Fibroblast of mammary gland (primary cell): ENCODE measurements around the gene STAB2.

ENCODE experiments used
- DNase-seq: peaks from one replicate; pipeline ENCODE4 v3.0.0-alpha.2; 2010; ENCODE audit warnings: low read depth
- H3K4me3 ChIP-seq: 2 replicates; pipeline ENCODE4 v1.5.1; 2011; ENCODE audit warnings: low read depth, mild to moderate bottlenecking, low read length, moderate library complexity; ENCODE audit not compliant: control insufficient read depth
- TF ChIP-seq, protein P1 (sequence below): conservative IDR thresholded peaks from 2 replicates; pipeline ENCODE4 v1.5.1; 2011; ENCODE audit warnings: low read depth, low read length, inconsistent platforms; ENCODE audit not compliant: control insufficient read depth, insufficient read depth

STAB2 gene

GRCh38 chr12:103798586-103798985, 211.5 kb downstream of the STAB2 start:
- H3K4me3 ChIP-seq, result no peak overlapping the region
- no peak for DNase-seq
- TF ChIP-seq, protein P1, sequence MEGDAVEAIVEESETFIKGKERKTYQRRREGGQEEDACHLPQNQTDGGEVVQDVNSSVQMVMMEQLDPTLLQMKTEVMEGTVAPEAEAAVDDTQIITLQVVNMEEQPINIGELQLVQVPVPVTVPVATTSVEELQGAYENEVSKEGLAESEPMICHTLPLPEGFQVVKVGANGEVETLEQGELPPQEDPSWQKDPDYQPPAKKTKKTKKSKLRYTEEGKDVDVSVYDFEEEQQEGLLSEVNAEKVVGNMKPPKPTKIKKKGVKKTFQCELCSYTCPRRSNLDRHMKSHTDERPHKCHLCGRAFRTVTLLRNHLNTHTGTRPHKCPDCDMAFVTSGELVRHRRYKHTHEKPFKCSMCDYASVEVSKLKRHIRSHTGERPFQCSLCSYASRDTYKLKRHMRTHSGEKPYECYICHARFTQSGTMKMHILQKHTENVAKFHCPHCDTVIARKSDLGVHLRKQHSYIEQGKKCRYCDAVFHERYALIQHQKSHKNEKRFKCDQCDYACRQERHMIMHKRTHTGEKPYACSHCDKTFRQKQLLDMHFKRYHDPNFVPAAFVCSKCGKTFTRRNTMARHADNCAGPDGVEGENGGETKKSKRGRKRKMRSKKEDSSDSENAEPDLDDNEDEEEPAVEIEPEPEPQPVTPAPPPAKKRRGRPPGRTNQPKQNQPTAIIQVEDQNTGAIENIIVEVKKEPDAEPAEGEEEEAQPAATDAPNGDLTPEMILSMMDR, result no peak

DNA sequence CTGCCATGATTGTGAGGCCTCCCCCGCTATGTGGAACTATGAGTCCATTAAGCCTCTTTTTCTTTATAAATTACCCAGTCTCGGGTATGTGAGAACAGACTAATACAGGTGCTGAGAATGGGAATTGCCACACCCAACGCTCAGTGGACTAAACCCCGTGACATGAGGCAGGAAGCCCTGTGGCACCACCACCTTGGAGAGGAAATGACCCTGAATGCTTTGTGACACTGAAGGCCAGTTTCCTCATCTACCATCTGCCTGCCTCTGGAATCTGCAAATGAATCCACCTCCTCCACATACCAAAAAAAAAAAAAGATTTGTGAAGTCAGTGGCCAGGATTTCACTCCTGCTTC, 212.4 kb downstream of the STAB2 start:
- H3K4me3 ChIP-seq, result no peak overlapping the region
- no peak for DNase-seq
- TF ChIP-seq, protein P1, result no peak

GRCh38 chr12:103799857-103800771, 213.0 kb downstream of the STAB2 start:
- TF ChIP-seq, protein P1, result no peak
- peak; percentile 71 for DNase-seq

GRCh38 chr12:103801709-103802585, 214.9 kb downstream of the STAB2 start:
- H3K4me3 ChIP-seq, result no peak overlapping the region
- TF ChIP-seq, protein P1, result no peak

More at GRCh38 chr12:103799857-103800771, 213.0 kb downstream of the STAB2 start:
- H3K4me3 ChIP-seq, result no peak overlapping the region

DNA sequence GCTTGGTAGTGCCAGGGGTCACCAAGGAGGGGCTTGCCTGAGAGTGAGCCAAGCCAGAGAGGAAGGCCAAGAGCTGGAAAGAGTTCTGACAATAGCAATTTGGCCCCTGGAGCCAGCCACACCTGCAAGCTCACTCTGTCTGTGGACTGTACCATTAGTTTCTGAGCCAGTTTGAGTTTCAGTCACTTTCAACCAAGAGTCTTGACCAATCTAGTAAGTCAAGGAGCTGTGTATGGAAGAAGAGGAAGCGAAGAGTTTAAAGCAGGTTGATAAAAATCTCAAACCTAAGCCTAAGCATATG, 215.5 kb downstream of the STAB2 start:
- H3K4me3 ChIP-seq, result no peak overlapping the region
- DNase-seq, result no peak
- TF ChIP-seq, protein P1, result no peak

More at GRCh38 chr12:103801709-103802585, 214.9 kb downstream of the STAB2 start:
- peak; percentile 24 for DNase-seq

- no peak overlapping the region for H3K4me3 ChIP-seq
- TF ChIP-seq, protein P1, result no peak
- no peak for DNase-seq
Measured at GRCh38 chr12:103803847-103804246, 216.8 kb downstream of the STAB2 start.
